Measurements from ENCODE around the gene PARPBP.
"Not testable (repeated sequence)": the region's sequence is repeated elsewhere in the genome, so short reads cannot be mapped to it uniquely, and the experiment has no call there.

- not testable (repeated sequence) for TF ChIP-seq CTCF (IDR thresholded peaks at IDR 0.05; ENCODE audit: poor library complexity); EZH2 (IDR thresholded peaks at IDR 0.05; ENCODE audit: borderline replicate concordance); EZH2phosphoT487 (IDR thresholded peaks at IDR 0.05; ENCODE audit: low read depth, severe bottlenecking, unreplicated experiment)
Measured at GRCh38 chr12:102240859-102241258, 120.9 kb downstream of the PARPBP start.

All from hepatocyte (in vitro differentiated cells).